ENCODE data around the gene SCYL3.
"Not testable (repeated sequence)": the region's sequence is repeated elsewhere in the genome, so short reads cannot be mapped to it uniquely, and the experiment has no call there.

Gene SCYL3

GRCh38 chr1:169896013-169896412, 2.3 kb upstream of the SCYL3 start:
- no peak for DNase-seq

- no peak for DNase-seq
Measured at GRCh38 chr1:169894424-169895145, 889 bp upstream of the SCYL3 start.

GRCh38 chr1:169892927-169893644, 610 bp downstream of the SCYL3 start:
- DNase-seq: no peak

GRCh38 chr1:169892176-169892926, 1.3 kb downstream of the SCYL3 start:
- no peak for DNase-seq

GRCh38 chr1:169891539-169891885, 2.2 kb downstream of the SCYL3 start:
- DNase-seq: no peak

- DNase-seq: no peak
Measured at GRCh38 chr1:169890761-169891538, 2.7 kb downstream of the SCYL3 start.

- DNase-seq: no peak
Measured at GRCh38 chr1:169889871-169890270, 3.8 kb downstream of the SCYL3 start.

GRCh38 chr1:169886931-169887330, 6.8 kb downstream of the SCYL3 start:
- DNase-seq: no peak

GRCh38 chr1:169886422-169886821, 7.3 kb downstream of the SCYL3 start:
- DNase-seq: no peak

GRCh38 chr1:169885207-169885606, 8.5 kb downstream of the SCYL3 start:
- no peak for DNase-seq

- DNase-seq: no peak
Measured at GRCh38 chr1:169884634-169885033, 9.1 kb downstream of the SCYL3 start.

- DNase-seq: no peak
Measured at GRCh38 chr1:169882039-169882511, 11.6 kb downstream of the SCYL3 start.

GRCh38 chr1:169879034-169879840, 14.5 kb downstream of the SCYL3 start:
- DNase-seq: no peak

- no peak for DNase-seq
Measured at GRCh38 chr1:169878498-169878897, 15.2 kb downstream of the SCYL3 start.

GRCh38 chr1:169877800-169878491, 15.8 kb downstream of the SCYL3 start:
- no peak for DNase-seq

- no peak for DNase-seq
Measured at GRCh38 chr1:169874229-169874628, 19.5 kb downstream of the SCYL3 start.

- no peak for DNase-seq
Measured at GRCh38 chr1:169873582-169874199, 20.0 kb downstream of the SCYL3 start.

- no peak for DNase-seq
Measured at GRCh38 chr1:169872906-169873305, 20.8 kb downstream of the SCYL3 start.

GRCh38 chr1:169871988-169872387, 21.7 kb downstream of the SCYL3 start:
- not testable (repeated sequence) for DNase-seq

- no peak for DNase-seq
Measured at GRCh38 chr1:169869426-169869825, 24.3 kb downstream of the SCYL3 start.

- DNase-seq: no peak
Measured at GRCh38 chr1:169868978-169869377, 24.7 kb downstream of the SCYL3 start.

Data from left hindlimb (tissue), 1 donor.